ENCODE measurements around the gene CRTAC1.
A peak's percentile ranks its signal among the peaks of the same experiment; 100 is the strongest.

CRTAC1 gene

GRCh38 chr10:98030991-98031431 lies 590 bp upstream of the CRTAC1 start:
- Histone ChIP-seq H3K36me3 (ENCODE audit: control insufficient read depth in 4 of 4, insufficient read depth in 4 of 4, low read length in 3 of 4) (no peaks in the 10 kb centered on the region), H3K27me3 (replicated peaks in 2 of 5; ENCODE audit: control insufficient read depth in 4 of 5, insufficient read depth in 5 of 5, low read length in 4 of 5) (peaks cover 31 to 97% (median 56%) of the 10 kb centered on the region in 5 experiments), H3K27ac (ENCODE audit: insufficient read depth in 1 of 2, low read depth in 1 of 2, low read length in 2 of 2, poor library complexity in 1 of 2, severe bottlenecking in 2 of 2) (no peak overlapping the region), H3K4me3 (ENCODE audit: control insufficient read depth in 1 of 7, extremely low read depth in 1 of 7, insufficient read depth in 4 of 7, low read depth in 2 of 7, low read length in 6 of 7) (peak overlapping the region in 3 of 7 experiments; percentile 11 to 50 (median 23)), H3K4me1 (ENCODE audit: control extremely low read depth in 1 of 4, control insufficient read depth in 4 of 4, insufficient read depth in 4 of 4, low read length in 3 of 4) (peaks cover 0 to 18% (median 8%) of the 10 kb centered on the region in 4 experiments), H3K9me3 (ENCODE audit: control extremely low read depth in 1 of 5, control insufficient read depth in 4 of 5, insufficient read depth in 2 of 5, low read depth in 1 of 5, low read length in 4 of 5) (no peaks in the 10 kb centered on the region)
- ChIA-PET CTCF (interaction anchor here (1.0 kb wide), 1 partner anchor 12 kb away, joined by 5 read pairs; no protein-coding TSS in a partner anchor), POLR2A (no interaction called here)
- WGBS (ENCODE audit: insufficient coverage) = 4% methylated on average over 27 of the region's 49 CpGs
- no peak for DNase-seq

GRCh38 chr10:98029149-98030092 lies 1.0 kb downstream of the CRTAC1 start:
- POLR2A ChIA-PET = no interaction called here
- CTCF ChIA-PET = interaction anchor here (1.0 to 2.3 kb wide), 5 partner anchors 12 to 115 kb away, joined by 3 to 9 read pairs (median 6); no protein-coding TSS in a partner anchor
- Histone ChIP-seq H3K27ac (ENCODE audit: insufficient read depth in 1 of 2, low read depth in 1 of 2, low read length in 2 of 2, poor library complexity in 1 of 2, severe bottlenecking in 2 of 2) (no peak overlapping the region), H3K4me1 (ENCODE audit: control extremely low read depth in 1 of 4, control insufficient read depth in 4 of 4, insufficient read depth in 4 of 4, low read length in 3 of 4) (peaks cover 0 to 18% (median 8%) of the 10 kb centered on the region in 4 experiments), H3K27me3 (replicated peaks in 2 of 5; ENCODE audit: control insufficient read depth in 4 of 5, insufficient read depth in 5 of 5, low read length in 4 of 5) (peaks cover 28 to 92% (median 57%) of the 10 kb centered on the region in 5 experiments), H3K9me3 (ENCODE audit: control extremely low read depth in 1 of 5, control insufficient read depth in 4 of 5, insufficient read depth in 2 of 5, low read depth in 1 of 5, low read length in 4 of 5) (no peaks in the 10 kb centered on the region), H3K36me3 (ENCODE audit: control insufficient read depth in 4 of 4, insufficient read depth in 4 of 4, low read length in 3 of 4) (no peaks in the 10 kb centered on the region), H3K4me3 (ENCODE audit: control insufficient read depth in 1 of 7, extremely low read depth in 1 of 7, insufficient read depth in 4 of 7, low read depth in 2 of 7, low read length in 6 of 7) (peak overlapping the region in 2 of 7 experiments; percentile 1 to 33)
- DNase-seq = no peak
- WGBS (ENCODE audit: insufficient coverage) = 6% methylated on average over 36 of the region's 44 CpGs

- ChIA-PET CTCF (interaction anchor here (0.6 to 2.3 kb wide), 9 partner anchors 10 to 310 kb away, joined by 3 to 9 read pairs (median 4); no protein-coding TSS in a partner anchor), POLR2A (no interaction called here)
- WGBS (ENCODE audit: insufficient coverage) = 16% methylated on average over 5 of the region's 11 CpGs
- Histone ChIP-seq H3K36me3 (ENCODE audit: control insufficient read depth in 4 of 4, insufficient read depth in 4 of 4, low read length in 3 of 4) (no peaks in the 10 kb centered on the region), H3K4me1 (ENCODE audit: control extremely low read depth in 1 of 4, control insufficient read depth in 4 of 4, insufficient read depth in 4 of 4, low read length in 3 of 4) (peaks cover 0 to 18% (median 8%) of the 10 kb centered on the region in 4 experiments), H3K27me3 (replicated peaks in 2 of 5; ENCODE audit: control insufficient read depth in 4 of 5, insufficient read depth in 5 of 5, low read length in 4 of 5) (peaks cover 25 to 92% (median 54%) of the 10 kb centered on the region in 5 experiments), H3K4me3 (ENCODE audit: control insufficient read depth in 1 of 7, extremely low read depth in 1 of 7, insufficient read depth in 4 of 7, low read depth in 2 of 7, low read length in 6 of 7) (no peak overlapping the region), H3K9me3 (ENCODE audit: control extremely low read depth in 1 of 5, control insufficient read depth in 4 of 5, insufficient read depth in 2 of 5, low read depth in 1 of 5, low read length in 4 of 5) (no peaks in the 10 kb centered on the region), H3K27ac (ENCODE audit: insufficient read depth in 1 of 2, low read depth in 1 of 2, low read length in 2 of 2, poor library complexity in 1 of 2, severe bottlenecking in 2 of 2) (no peak overlapping the region)
- peak; percentile 70 to 85 (median 81) for DNase-seq
Measured at GRCh38 chr10:98028168-98028770, 2.2 kb downstream of the CRTAC1 start.

- Histone ChIP-seq H3K9me3 (ENCODE audit: control extremely low read depth in 1 of 5, control insufficient read depth in 4 of 5, insufficient read depth in 2 of 5, low read depth in 1 of 5, low read length in 4 of 5) (no peaks in the 10 kb centered on the region), H3K4me3 (ENCODE audit: control insufficient read depth in 1 of 7, extremely low read depth in 1 of 7, insufficient read depth in 4 of 7, low read depth in 2 of 7, low read length in 6 of 7) (no peak overlapping the region), H3K4me1 (ENCODE audit: control extremely low read depth in 1 of 4, control insufficient read depth in 4 of 4, insufficient read depth in 4 of 4, low read length in 3 of 4) (no peaks in the 10 kb centered on the region), H3K27ac (ENCODE audit: insufficient read depth in 1 of 2, low read depth in 1 of 2, low read length in 2 of 2, poor library complexity in 1 of 2, severe bottlenecking in 2 of 2) (no peak overlapping the region), H3K36me3 (ENCODE audit: control insufficient read depth in 4 of 4, insufficient read depth in 4 of 4, low read length in 3 of 4) (no peaks in the 10 kb centered on the region), H3K27me3 (replicated peaks in 2 of 5; ENCODE audit: control insufficient read depth in 4 of 5, insufficient read depth in 5 of 5, low read length in 4 of 5) (peaks cover 4 to 61% (median 24%) of the 10 kb centered on the region in 5 experiments)
- DNase-seq = no peak
- POLR2A ChIA-PET = no interaction called here
- 87% methylated on average over 4 of the region's 4 CpGs for WGBS (ENCODE audit: insufficient coverage)
- CTCF ChIA-PET = interaction anchor here (0.7 to 3.0 kb wide), 2 partner anchors 15 to 18 kb away, joined by 3 to 9 read pairs; no protein-coding TSS in a partner anchor
Measured at GRCh38 chr10:98023024-98023423, 7.4 kb downstream of the CRTAC1 start.

GRCh38 chr10:98020784-98021183 lies 9.6 kb downstream of the CRTAC1 start:
- ChIA-PET CTCF (interaction anchor here (2.3 kb wide), 1 partner anchor 20 kb away, joined by 7 read pairs; no protein-coding TSS in a partner anchor), POLR2A (no interaction called here)
- Histone ChIP-seq H3K36me3 (ENCODE audit: control insufficient read depth in 4 of 4, insufficient read depth in 4 of 4, low read length in 3 of 4) (no peaks in the 10 kb centered on the region), H3K4me3 (ENCODE audit: control insufficient read depth in 1 of 7, extremely low read depth in 1 of 7, insufficient read depth in 4 of 7, low read depth in 2 of 7, low read length in 6 of 7) (no peak overlapping the region), H3K27ac (ENCODE audit: insufficient read depth in 1 of 2, low read depth in 1 of 2, low read length in 2 of 2, poor library complexity in 1 of 2, severe bottlenecking in 2 of 2) (no peak overlapping the region), H3K4me1 (ENCODE audit: control extremely low read depth in 1 of 4, control insufficient read depth in 4 of 4, insufficient read depth in 4 of 4, low read length in 3 of 4) (no peaks in the 10 kb centered on the region), H3K27me3 (replicated peaks in 2 of 5; ENCODE audit: control insufficient read depth in 4 of 5, insufficient read depth in 5 of 5, low read length in 4 of 5) (peaks cover 2 to 53% (median 30%) of the 10 kb centered on the region in 5 experiments), H3K9me3 (ENCODE audit: control extremely low read depth in 1 of 5, control insufficient read depth in 4 of 5, insufficient read depth in 2 of 5, low read depth in 1 of 5, low read length in 4 of 5) (no peaks in the 10 kb centered on the region)
- no peak for DNase-seq
- WGBS (ENCODE audit: insufficient coverage) = no CpG with 5 or more reads among the region's 1 CpG

GRCh38 chr10:98020254-98020653 lies 10.2 kb downstream of the CRTAC1 start:
- no peaks in the 10 kb centered on the region for H3K36me3 ChIP-seq (ENCODE audit: control insufficient read depth in 4 of 4, insufficient read depth in 4 of 4, low read length in 3 of 4)
- 93% methylated on average over 2 of the region's 3 CpGs for WGBS (ENCODE audit: insufficient coverage)
- H3K4me3 ChIP-seq (ENCODE audit: control insufficient read depth in 1 of 7, extremely low read depth in 1 of 7, insufficient read depth in 4 of 7, low read depth in 2 of 7, low read length in 6 of 7) = no peak overlapping the region
- no peak for DNase-seq
- H3K27ac ChIP-seq (ENCODE audit: insufficient read depth in 1 of 2, low read depth in 1 of 2, low read length in 2 of 2, poor library complexity in 1 of 2, severe bottlenecking in 2 of 2) = no peak overlapping the region
- peaks cover 2 to 50% (median 31%) of the 10 kb centered on the region in 5 experiments for H3K27me3 ChIP-seq (replicated peaks in 2 of 5; ENCODE audit: control insufficient read depth in 4 of 5, insufficient read depth in 5 of 5, low read length in 4 of 5)
- POLR2A ChIA-PET = no interaction called here
- CTCF ChIA-PET = interaction anchor here (2.3 kb wide), 1 partner anchor 21 kb away, joined by 7 read pairs; no protein-coding TSS in a partner anchor
- no peaks in the 10 kb centered on the region for H3K9me3 ChIP-seq (ENCODE audit: control extremely low read depth in 1 of 5, control insufficient read depth in 4 of 5, insufficient read depth in 2 of 5, low read depth in 1 of 5, low read length in 4 of 5)
- no peaks in the 10 kb centered on the region for H3K4me1 ChIP-seq (ENCODE audit: control extremely low read depth in 1 of 4, control insufficient read depth in 4 of 4, insufficient read depth in 4 of 4, low read length in 3 of 4)
